Amygdala (tissue), 56 donors: ENCODE measurements around the gene ZSWIM3.

Source experiments
- DNase-seq, 56 donors: peaks; one replicate each; lab custom pipeline; 2025; lab: John Stamatoyannopoulos, UW

The ZSWIM3 gene

GRCh38 chr20:45907219-45907948, 50.0 kb downstream of the ZSWIM3 start:
- no peak for DNase-seq

- no peak for DNase-seq
Measured at GRCh38 chr20:45908084-45908483, 50.7 kb downstream of the ZSWIM3 start.

- no peak for DNase-seq
Measured at GRCh38 chr20:45909336-45909808, 52.0 kb downstream of the ZSWIM3 start.

GRCh38 chr20:45909817-45910669, 52.6 kb downstream of the ZSWIM3 start:
- no peak for DNase-seq

- peak in 53 of 56 donors; percentile 10 to 93 (median 77) for DNase-seq
Measured at GRCh38 chr20:45910670-45911485, 53.5 kb downstream of the ZSWIM3 start.

- peak in 50 of 56 donors; percentile 9 to 84 (median 58) for DNase-seq
Measured at GRCh38 chr20:45911486-45912343, 54.3 kb downstream of the ZSWIM3 start, which contains the start of gene PLTP. Gene PLTP (minus strand): TSS chr20:45912155. CDS start chr20:45911452, 703 bp downstream.

- DNase-seq = no peak
Measured at GRCh38 chr20:45912344-45912682, 54.9 kb downstream of the ZSWIM3 start.

- DNase-seq = no peak
Measured at GRCh38 chr20:45913116-45913515, 55.7 kb downstream of the ZSWIM3 start.

- DNase-seq = peak in 11 of 56 donors; percentile 9 to 46 (median 17)
Measured at GRCh38 chr20:45917790-45918141, 60.4 kb downstream of the ZSWIM3 start.

GRCh38 chr20:45918182-45918737, 60.8 kb downstream of the ZSWIM3 start:
- peak in 2 of 56 donors; percentile 15 to 17 for DNase-seq

- no peak for DNase-seq
Measured at GRCh38 chr20:45918779-45919537, 61.5 kb downstream of the ZSWIM3 start.

- DNase-seq = no peak
Measured at GRCh38 chr20:45919542-45920399, 62.4 kb downstream of the ZSWIM3 start.

GRCh38 chr20:45920462-45921336, 63.3 kb downstream of the ZSWIM3 start:
- no peak for DNase-seq

GRCh38 chr20:45921337-45922189, 64.1 kb downstream of the ZSWIM3 start:
- no peak for DNase-seq

- peak in 8 of 56 donors; percentile 6 to 31 (median 12) for DNase-seq
Measured at GRCh38 chr20:45924391-45925261, 67.2 kb downstream of the ZSWIM3 start.
